Mammary epithelial cell (primary cell): ENCODE data around the gene DSP.

Source experiments
- EZH2 ChIP-seq: IDR thresholded peaks from 2 replicates; pipeline ENCODE4 v1.6.1; 2012; ENCODE audit warnings: low read length, inconsistent platforms, borderline replicate concordance
- TF ChIP-seq, protein P1 (sequence below), 2 donors: IDR thresholded peaks in 1 of 2; conservative IDR thresholded peaks in 1 of 2; 2 replicates each; pipeline ENCODE4 v1.5.1; 2011 to 2012; ENCODE audit warnings: inconsistent platforms in 2 of 2, low read length in 2 of 2, mild to moderate bottlenecking in 2 of 2, control low read depth in 1 of 2, low read depth in 1 of 2; ENCODE audit not compliant: insufficient read depth in 1 of 2; ENCODE audit errors: extremely low read depth in 1 of 2

DNA sequence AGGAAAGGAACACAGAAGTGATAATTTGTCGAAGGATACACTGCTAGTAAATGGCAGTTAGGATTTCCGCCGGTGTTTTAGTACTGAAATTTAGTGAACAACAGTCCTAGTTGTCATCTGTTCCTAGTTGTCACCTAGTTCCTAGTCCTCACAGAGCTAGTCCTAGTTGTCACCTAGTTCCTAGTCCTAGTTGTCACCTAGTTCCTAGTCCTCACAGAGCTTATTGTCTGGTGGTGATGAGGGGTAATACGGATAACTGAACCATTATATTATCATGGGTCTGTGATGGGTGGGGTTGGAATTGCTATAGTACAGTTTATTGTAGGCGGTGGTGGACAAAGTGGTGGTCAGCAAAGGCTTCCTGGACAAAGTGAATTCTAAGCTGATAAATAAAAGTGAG lies 50.3 kb downstream of the DSP start:
- TF ChIP-seq, protein P1, sequence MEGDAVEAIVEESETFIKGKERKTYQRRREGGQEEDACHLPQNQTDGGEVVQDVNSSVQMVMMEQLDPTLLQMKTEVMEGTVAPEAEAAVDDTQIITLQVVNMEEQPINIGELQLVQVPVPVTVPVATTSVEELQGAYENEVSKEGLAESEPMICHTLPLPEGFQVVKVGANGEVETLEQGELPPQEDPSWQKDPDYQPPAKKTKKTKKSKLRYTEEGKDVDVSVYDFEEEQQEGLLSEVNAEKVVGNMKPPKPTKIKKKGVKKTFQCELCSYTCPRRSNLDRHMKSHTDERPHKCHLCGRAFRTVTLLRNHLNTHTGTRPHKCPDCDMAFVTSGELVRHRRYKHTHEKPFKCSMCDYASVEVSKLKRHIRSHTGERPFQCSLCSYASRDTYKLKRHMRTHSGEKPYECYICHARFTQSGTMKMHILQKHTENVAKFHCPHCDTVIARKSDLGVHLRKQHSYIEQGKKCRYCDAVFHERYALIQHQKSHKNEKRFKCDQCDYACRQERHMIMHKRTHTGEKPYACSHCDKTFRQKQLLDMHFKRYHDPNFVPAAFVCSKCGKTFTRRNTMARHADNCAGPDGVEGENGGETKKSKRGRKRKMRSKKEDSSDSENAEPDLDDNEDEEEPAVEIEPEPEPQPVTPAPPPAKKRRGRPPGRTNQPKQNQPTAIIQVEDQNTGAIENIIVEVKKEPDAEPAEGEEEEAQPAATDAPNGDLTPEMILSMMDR (conservative IDR thresholded peaks at IDR 0.05 in 1 of 2, IDR thresholded peaks at IDR 0.05 in 1 of 2; ENCODE audit: extremely low read depth in 1 of 2, insufficient read depth in 1 of 2, low read depth in 1 of 2, low read length in 2 of 2): no peak
- no peak for TF ChIP-seq EZH2
